Transverse colon (tissue), 4 donors: Measurements from ENCODE around the gene AK2. TPM values are rescaled to one million over a fixed set of nuclear protein-coding genes. Genes with fewer than 3 reads are reported as not detected.

Experiments
- DNase-seq: peaks from one replicate; pipeline ENCODE4 v3.0.0-alpha.2; 2019
- H3K27ac ChIP-seq, 4 donors: fragments of 200-600 bp; sonication (generic); 2 replicates each; pipeline ENCODE4 v1.5.1; 2016 to 2018; ENCODE audit warnings: inconsistent platforms in 4 of 4
- H3K27me3 ChIP-seq: fragments of 200-600 bp; sonication (generic); 2 replicates; pipeline ENCODE4 v1.5.1; 2017; ENCODE audit warnings: inconsistent platforms
- H3K36me3 ChIP-seq, 4 donors: fragments of 200-600 bp; sonication (generic); 2 replicates each; pipeline ENCODE4 v1.5.1; 2017 to 2019; ENCODE audit warnings: inconsistent platforms in 4 of 4
- H3K4me1 ChIP-seq, 4 donors: fragments of 200-600 bp; sonication (generic); 2 replicates each; pipeline ENCODE4 v1.5.1; 2017 to 2020; ENCODE audit warnings: inconsistent platforms in 4 of 4
- H3K4me3 ChIP-seq, 4 donors: fragments of 200-600 bp; sonication (generic); 1 replicate in 1 of 4; 2 replicates in 3 of 4; pipeline versions ENCODE4 v1.5.1 to v1.6.1; 2017 to 2019; ENCODE audit warnings: inconsistent platforms in 4 of 4
- H3K9me3 ChIP-seq, 2 donors: fragments of 200-600 bp; sonication (generic); 2 replicates each; pipeline ENCODE4 v1.5.1; 2017 to 2019; ENCODE audit warnings: inconsistent platforms in 2 of 2
- EP300 ChIP-seq: sonication (generic); formaldehyde crosslinking; IDR thresholded peaks from one replicate; pipeline ENCODE4 v1.6.1; 2017; ENCODE audit warnings: antibody characterized with exemption, low read depth
- POLR2A ChIP-seq: fragments of 450-650 bp; IDR thresholded peaks from one replicate; pipeline ENCODE4 v1.6.1; 2016; ENCODE audit warnings: antibody characterized with exemption, mild to moderate bottlenecking, moderate library complexity
- POLR2AphosphoS5 ChIP-seq, 3 donors: sonication (generic); formaldehyde crosslinking; IDR thresholded peaks; one replicate each; pipeline ENCODE4 v1.6.1; 2016; ENCODE audit warnings: antibody characterized with exemption in 3 of 3
- WGBS, 2 donors: methylation state at CpG; one replicate each; pipeline ENCODE4 v1.1.5; 2018; ENCODE audit warnings: low coverage in 1 of 2; 5-methylcytosine and 5-hydroxymethylcytosine counted together
- in situ Hi-C, 4 donors: fragments of 200-750 bp; cut with MboI; loops; one replicate each; pipeline versions ENCODE4 v1.15.0 to v1.15.1; 2017; ENCODE audit warnings: low sequenced_read_pairs in 3 of 4, low pct_ligation_motif_present in 1 of 4, low pct_unique_long_range_greater_than_20kb in 1 of 4
- intact Hi-C: fragments of 100-400 bp; cut with DNase I; formaldehyde crosslinking; loops from one replicate; pipeline ENCODE4 v1.15.1; 2023; ENCODE audit warnings: low total_unique reads
- total RNA-seq, 4 donors: library from RNA; depleted of rRNA; stranded (reverse); fragments of >200 nt; gene quantifications; one replicate each; pipeline ENCODE4 v1.1.0, GENCODE V29; 2016
- TF ChIP-seq, protein P1 (sequence below), 5 experiments: fragments of 200-600 bp in 3 of 5; fragments of 450-650 bp in 2 of 5; sonication (generic) in 3 of 5; IDR thresholded peaks; 1 replicate in 2 of 5; 2 replicates in 3 of 5; pipeline ENCODE4 v1.5.1; 2016 to 2017; ENCODE audit warnings: antibody characterized with exemption in 5 of 5, inconsistent platforms in 3 of 5, mild to moderate bottlenecking in 2 of 5, moderate library complexity in 1 of 5

Gene AK2
- total RNA-seq, 4 donors from 2014 or later: 209 to 296 (median 211) TPM

DNA sequence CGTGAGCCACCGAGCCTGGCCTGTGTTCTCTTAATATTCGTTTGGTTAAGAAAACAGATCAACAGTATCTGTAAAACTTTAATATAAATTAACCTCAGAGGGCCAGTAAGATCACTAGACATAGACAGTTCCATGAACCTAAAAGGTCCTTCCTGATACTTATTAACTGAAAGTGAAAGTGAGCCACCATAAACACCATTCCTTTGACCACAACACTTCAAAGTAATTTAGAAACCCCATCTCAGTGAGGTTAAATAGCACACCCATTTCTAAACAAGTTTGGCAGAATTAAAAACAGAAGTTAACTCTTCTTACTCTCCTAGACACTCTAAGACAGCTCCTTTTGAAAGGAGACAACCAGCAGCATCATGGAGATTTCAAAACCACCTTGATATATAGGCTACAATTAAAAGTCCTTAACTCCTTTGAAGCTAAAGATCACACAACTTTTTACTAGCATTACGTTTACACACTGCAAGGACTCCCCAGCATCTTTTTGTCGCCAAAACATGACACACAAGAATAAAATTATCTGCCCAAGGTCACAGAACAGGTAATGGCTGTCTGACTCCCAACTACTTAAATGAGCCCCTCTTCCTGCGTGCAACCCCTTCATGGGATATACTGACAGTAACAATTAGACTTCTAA is 74.3 kb downstream of the AK2 start:
- TF ChIP-seq EP300 (no peak), POLR2A (no peak), POLR2AphosphoS5 (IDR thresholded peaks at IDR 0.05) (no peak)
- TF ChIP-seq, protein P1, sequence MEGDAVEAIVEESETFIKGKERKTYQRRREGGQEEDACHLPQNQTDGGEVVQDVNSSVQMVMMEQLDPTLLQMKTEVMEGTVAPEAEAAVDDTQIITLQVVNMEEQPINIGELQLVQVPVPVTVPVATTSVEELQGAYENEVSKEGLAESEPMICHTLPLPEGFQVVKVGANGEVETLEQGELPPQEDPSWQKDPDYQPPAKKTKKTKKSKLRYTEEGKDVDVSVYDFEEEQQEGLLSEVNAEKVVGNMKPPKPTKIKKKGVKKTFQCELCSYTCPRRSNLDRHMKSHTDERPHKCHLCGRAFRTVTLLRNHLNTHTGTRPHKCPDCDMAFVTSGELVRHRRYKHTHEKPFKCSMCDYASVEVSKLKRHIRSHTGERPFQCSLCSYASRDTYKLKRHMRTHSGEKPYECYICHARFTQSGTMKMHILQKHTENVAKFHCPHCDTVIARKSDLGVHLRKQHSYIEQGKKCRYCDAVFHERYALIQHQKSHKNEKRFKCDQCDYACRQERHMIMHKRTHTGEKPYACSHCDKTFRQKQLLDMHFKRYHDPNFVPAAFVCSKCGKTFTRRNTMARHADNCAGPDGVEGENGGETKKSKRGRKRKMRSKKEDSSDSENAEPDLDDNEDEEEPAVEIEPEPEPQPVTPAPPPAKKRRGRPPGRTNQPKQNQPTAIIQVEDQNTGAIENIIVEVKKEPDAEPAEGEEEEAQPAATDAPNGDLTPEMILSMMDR (IDR thresholded peaks at IDR 0.05): no peak
- DNase-seq: no peak
- WGBS, 2 donors: 30 to 34% methylated on average over 3 to 6 of the region's 6 CpGs
- Histone ChIP-seq H3K4me3 (peak overlapping the region; percentile 48 to 93 (median 78)), H3K27ac (peak overlapping the region; percentile 97 to 100 (median 98)), H3K4me1 (peaks cover 6 to 50% (median 27%) of the 10 kb centered on the region in 4 donors), H3K27me3 (no peaks in the 10 kb centered on the region), H3K36me3 (no peaks in the 10 kb centered on the region), H3K9me3 (no peaks in the 10 kb centered on the region)
- in situ Hi-C loops (no loop called here), intact Hi-C loops (no loop called here)

- no peak overlapping the region for H3K4me3 ChIP-seq
- peaks cover 6 to 56% (median 27%) of the 10 kb centered on the region in 4 donors for H3K4me1 ChIP-seq
- intact Hi-C loops (no loop called here), in situ Hi-C loops (no loop called here)
- no peak for DNase-seq
- no peak overlapping the region for H3K27ac ChIP-seq
- no peaks in the 10 kb centered on the region for H3K36me3 ChIP-seq
- TF ChIP-seq POLR2A: no peak
- TF ChIP-seq POLR2AphosphoS5 (IDR thresholded peaks at IDR 0.05): no peak
- TF ChIP-seq, protein P1 (IDR thresholded peaks at IDR 0.05): no peak
- H3K27me3 ChIP-seq: no peaks in the 10 kb centered on the region
- H3K9me3 ChIP-seq: no peaks in the 10 kb centered on the region
- 60 to 75% methylated on average over 3 to 8 of the region's 8 CpGs for WGBS, 2 donors
These were observed 75.8 kb downstream of the AK2 start for GRCh38 chr1:32960819-32961355.

DNA sequence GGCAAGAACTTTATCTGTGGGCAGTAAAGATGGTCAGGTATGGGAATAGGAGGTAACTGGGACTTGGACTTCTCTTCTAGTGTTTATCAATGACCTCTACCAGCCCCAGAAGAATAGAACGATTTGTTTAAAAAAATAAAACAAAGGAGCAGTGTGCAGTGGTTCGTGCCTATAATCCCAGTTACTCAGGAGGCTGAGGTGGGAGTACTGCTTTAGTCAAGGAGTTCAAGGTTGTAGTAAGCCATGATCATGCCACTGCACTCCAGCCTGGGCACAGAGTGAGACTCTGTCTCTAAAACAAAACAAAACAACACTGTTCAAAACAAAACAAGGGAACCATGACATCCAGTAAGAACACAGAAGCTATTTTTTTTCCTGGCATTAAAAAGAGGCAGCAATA is 76.3 kb downstream of the AK2 start:
- Histone ChIP-seq H3K36me3 (no peaks in the 10 kb centered on the region), H3K27ac (no peak overlapping the region)
- in situ Hi-C loops: no loop called here

GRCh38 chr1:32958827-32959226 is 77.9 kb downstream of the AK2 start:
- Histone ChIP-seq H3K4me3 (no peak overlapping the region), H3K27me3 (no peaks in the 10 kb centered on the region), H3K36me3 (no peaks in the 10 kb centered on the region), H3K4me1 (peaks cover 6 to 54% (median 27%) of the 10 kb centered on the region in 4 donors), H3K27ac (no peak overlapping the region), H3K9me3 (no peaks in the 10 kb centered on the region)
- TF ChIP-seq EP300 (no peak), POLR2A (no peak), POLR2AphosphoS5 (IDR thresholded peaks at IDR 0.05) (no peak)
- TF ChIP-seq, protein P1 (IDR thresholded peaks at IDR 0.05): no peak
- in situ Hi-C loops: no loop called here
- intact Hi-C loops: no loop called here
- no peak for DNase-seq
- 78 to 88% methylated on average over 1 of the region's 1 CpG for WGBS, 2 donors

More for the DNA sequence above, 76.3 kb downstream of the AK2 start:
- intact Hi-C loops: no loop called here
- Histone ChIP-seq H3K4me1 (peaks cover 6 to 57% (median 27%) of the 10 kb centered on the region in 4 donors), H3K4me3 (no peak overlapping the region), H3K27me3 (no peaks in the 10 kb centered on the region), H3K9me3 (no peaks in the 10 kb centered on the region)
- DNase-seq: no peak
- WGBS, 2 donors: 50 to 51% methylated on average over 1 to 2 of the region's 2 CpGs
- TF ChIP-seq, protein P1 (IDR thresholded peaks at IDR 0.05): no peak
- TF ChIP-seq POLR2A (no peak), EP300 (no peak), POLR2AphosphoS5 (IDR thresholded peaks at IDR 0.05) (no peak)

Other genes starting within 250 kb of the AK2 start
- gene YARS1, start 219.5 kb downstream of the AK2 start, total RNA-seq: 10 to 100 TPM; 23.9 to 54.5 (median 33.8) TPM
- 100 to 1,000 TPM in 1 of 4 donors, 10 to 100 TPM in 3; 26.2 to 257 (median 40.7) TPM for gene S100PBP, start 219.2 kb downstream of the AK2 start, total RNA-seq
- gene FNDC5, start 166.0 kb downstream of the AK2 start, total RNA-seq: under 1 TPM in 2 of 4 donors, not detected in 2; 0.32 to 0.55 TPM
- gene HPCA, start 150.4 kb downstream of the AK2 start, total RNA-seq: under 1 TPM in 2 of 4 donors, not detected in 2; 0.64 to 0.96 TPM
- gene TMEM54, start 135.5 kb downstream of the AK2 start, total RNA-seq: 1,000 to 10,000 TPM in 2 of 4 donors, 100 to 1,000 TPM in 2; 330 to 1,204 (median 846) TPM
- gene RNF19B, start 72.1 kb downstream of the AK2 start, total RNA-seq: 10 to 100 TPM; 22.5 to 83.8 (median 62.0) TPM
- gene AZIN2, start 44.3 kb upstream of the AK2 start, total RNA-seq: 10 to 100 TPM; 11.6 to 93.3 (median 42.0) TPM
- gene TRIM62, start 145.2 kb upstream of the AK2 start, total RNA-seq: 10 to 100 TPM in 1 of 4 donors, 1 to 10 TPM in 3; 4.6 to 52.0 (median 5.8) TPM
- 100 to 1,000 TPM in 1 of 4 donors, 10 to 100 TPM in 1, 1 to 10 TPM in 2; 7.9 to 121 (median 12.1) TPM for gene ZNF362, start 219.6 kb upstream of the AK2 start, total RNA-seq